ENCODE data around the gene AMY1A. TPM values are rescaled to one million over a fixed set of nuclear protein-coding genes. Genes with fewer than 3 reads are reported as not detected.

Gene AMY1A
- total RNA-seq, 1 donor from 2014 or later = not detected

Other genes with a start within 250 kb of the AMY1A start
- gene RNPC3, start 130.1 kb upstream of the AMY1A start, total RNA-seq = 11.3 and 12.7 TPM in 2 replicates
- gene AMY2B, start 84.2 kb upstream of the AMY1A start, total RNA-seq = 1.7 and 2.1 TPM in 2 replicates
- not detected in 2 replicates for gene AMY2A, start 38.3 kb upstream of the AMY1A start, total RNA-seq
- not detected in 2 replicates for gene AMY1B, start 40.5 kb downstream of the AMY1A start, total RNA-seq
- not detected in 2 replicates for gene AMY1C, start 94.1 kb downstream of the AMY1A start, total RNA-seq